Fibroblast of mammary gland (primary cell): ENCODE measurements around the gene KCNJ16.

ENCODE experiments used
- DNase-seq: peaks from one replicate; pipeline ENCODE4 v3.0.0-alpha.2; 2010; ENCODE audit warnings: low read depth
- H3K4me3 ChIP-seq: 2 replicates; pipeline ENCODE4 v1.5.1; 2011; ENCODE audit warnings: low read depth, mild to moderate bottlenecking, low read length, moderate library complexity; ENCODE audit not compliant: control insufficient read depth
- CTCF ChIP-seq: conservative IDR thresholded peaks from 2 replicates; pipeline ENCODE4 v1.5.1; 2011; ENCODE audit warnings: low read depth, low read length, inconsistent platforms; ENCODE audit not compliant: control insufficient read depth, insufficient read depth

Gene KCNJ16

GRCh38 chr17:70078994-70079531 is 4.0 kb downstream of the KCNJ16 start:
- DNase-seq: no peak
- no peak for TF ChIP-seq CTCF
- no peak overlapping the region for H3K4me3 ChIP-seq

GRCh38 chr17:70080541-70081347 is 5.7 kb downstream of the KCNJ16 start:
- no peak overlapping the region for H3K4me3 ChIP-seq
- DNase-seq: peak; percentile 67
- TF ChIP-seq CTCF: no peak

- H3K4me3 ChIP-seq: no peak overlapping the region
- peak; percentile 16 for DNase-seq
Measured at GRCh38 chr17:70081885-70082284, 6.9 kb downstream of the KCNJ16 start.

GRCh38 chr17:70084476-70084875 is 9.5 kb downstream of the KCNJ16 start:
- DNase-seq: no peak
- no peak overlapping the region for H3K4me3 ChIP-seq
- TF ChIP-seq CTCF: no peak

More at GRCh38 chr17:70081885-70082284, 6.9 kb downstream of the KCNJ16 start:
- TF ChIP-seq CTCF: no peak

- DNase-seq: no peak
- no peak overlapping the region for H3K4me3 ChIP-seq
- TF ChIP-seq CTCF: no peak
Measured at GRCh38 chr17:70086516-70086915, 11.5 kb downstream of the KCNJ16 start.

GRCh38 chr17:70089513-70090148 is 14.6 kb downstream of the KCNJ16 start:
- no peak for DNase-seq
- no peak for TF ChIP-seq CTCF
- H3K4me3 ChIP-seq: no peak overlapping the region
